HG03558 (cell line): Measurements from ENCODE around the gene IFIT3.
"Not testable (repeated sequence)": the region's sequence is repeated elsewhere in the genome, so short reads cannot be mapped to it uniquely, and the experiment has no call there.

Experiments used
- ATAC-seq: cut with Tn5 transposase; IDR thresholded peaks from one replicate; pipeline ENCODE4 v1.9.1; 2021; ENCODE audit warnings: moderate number of reproducible peaks; ENCODE audit not compliant: unreplicated experiment; ENCODE audit errors: extremely low read depth

Gene IFIT3

DNA sequence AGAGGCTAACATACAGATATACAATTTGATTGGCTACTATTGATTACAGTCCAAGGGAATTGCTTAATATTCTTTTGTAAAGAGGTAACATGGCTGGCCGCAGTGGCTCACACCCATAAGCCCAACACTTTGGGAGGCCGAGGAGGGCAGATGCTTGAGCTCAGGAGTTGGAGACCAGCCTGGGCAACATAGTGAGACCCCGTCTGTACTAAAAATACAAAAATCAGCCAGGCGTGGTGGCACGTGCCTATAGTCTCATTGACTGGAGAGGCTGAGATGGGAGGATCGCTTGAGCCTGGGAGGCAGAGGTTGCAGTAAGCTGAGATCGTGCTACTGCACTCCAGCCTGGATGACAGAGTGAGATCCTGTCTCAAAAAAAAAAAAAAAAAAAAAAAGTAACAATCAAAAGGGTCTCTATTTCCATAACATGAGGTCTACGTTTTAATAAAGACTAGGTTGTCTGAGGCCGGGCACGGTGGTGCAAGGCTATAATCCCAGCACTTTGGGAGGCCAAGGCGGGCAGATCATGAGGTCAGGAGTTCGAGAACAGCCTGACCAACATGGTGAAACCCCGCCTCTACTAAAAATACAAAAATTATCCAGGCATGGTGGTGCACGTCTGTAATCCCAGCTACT is 3.8 kb downstream of the IFIT3 start:
- not testable (repeated sequence) for ATAC-seq

DNA sequence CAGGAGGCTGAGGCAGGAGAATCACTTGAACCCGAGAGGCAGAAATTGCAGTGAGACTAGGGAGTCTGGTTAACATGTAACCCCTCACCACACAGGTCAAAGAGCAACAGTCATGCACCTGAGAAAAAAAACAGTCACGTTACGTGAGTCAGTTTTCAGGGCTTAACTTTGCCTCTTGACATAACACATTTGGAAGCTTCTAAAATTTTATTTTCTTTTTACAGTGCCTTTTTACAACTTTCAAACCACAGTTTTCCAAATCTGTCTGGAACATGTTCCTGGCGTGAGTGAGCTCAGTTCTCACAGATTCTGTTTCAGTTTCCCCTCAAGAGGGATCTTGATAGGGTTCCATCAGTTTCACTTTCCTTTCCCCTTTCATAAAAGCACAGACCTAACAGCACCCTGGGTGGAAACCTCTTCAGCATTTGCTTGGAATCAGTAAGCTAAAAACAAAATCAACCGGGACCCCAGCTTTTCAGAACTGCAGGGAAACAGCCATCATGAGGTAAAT is 4.4 kb downstream of the IFIT3 start:
- ATAC-seq, result no peak

DNA sequence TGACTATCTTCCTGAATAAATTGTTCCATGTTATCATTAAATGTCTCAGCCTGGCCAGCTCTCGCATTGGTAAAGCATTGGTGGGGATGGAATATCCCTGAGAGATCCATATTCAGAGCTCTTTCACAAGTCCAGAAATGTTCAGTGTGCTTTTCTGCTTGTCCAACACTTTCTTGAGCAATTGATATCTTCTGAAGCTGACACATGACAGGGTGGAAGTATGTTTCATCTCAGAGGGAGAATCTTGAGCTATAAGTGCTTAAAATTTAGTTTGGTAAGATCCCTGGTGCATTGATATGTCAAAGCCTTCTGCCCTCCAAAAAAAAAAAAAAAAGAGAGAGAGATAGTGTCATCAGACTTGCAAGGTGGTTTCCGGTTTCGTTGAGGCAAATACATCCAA is 7.4 kb downstream of the IFIT3 start:
- ATAC-seq, result no peak

DNA sequence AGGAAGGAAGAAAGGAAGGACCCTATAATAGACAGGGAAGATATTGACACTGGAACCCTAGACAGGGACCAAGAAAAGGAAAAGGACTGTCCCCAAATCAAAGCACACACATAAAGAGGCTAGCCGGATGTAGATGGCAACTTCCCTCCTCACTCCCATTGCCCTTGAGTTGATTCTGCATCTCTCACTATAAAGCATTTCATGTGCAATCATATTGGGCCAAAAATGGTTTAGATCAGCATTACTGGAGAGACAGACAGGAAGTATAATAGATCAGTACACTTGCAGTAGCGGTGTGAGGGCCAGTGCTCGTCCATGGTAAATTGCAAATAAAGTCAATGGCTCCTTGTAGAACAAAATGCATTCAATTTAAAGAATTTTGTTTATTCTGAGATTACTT is 8.4 kb downstream of the IFIT3 start:
- ATAC-seq, result no peak

DNA sequence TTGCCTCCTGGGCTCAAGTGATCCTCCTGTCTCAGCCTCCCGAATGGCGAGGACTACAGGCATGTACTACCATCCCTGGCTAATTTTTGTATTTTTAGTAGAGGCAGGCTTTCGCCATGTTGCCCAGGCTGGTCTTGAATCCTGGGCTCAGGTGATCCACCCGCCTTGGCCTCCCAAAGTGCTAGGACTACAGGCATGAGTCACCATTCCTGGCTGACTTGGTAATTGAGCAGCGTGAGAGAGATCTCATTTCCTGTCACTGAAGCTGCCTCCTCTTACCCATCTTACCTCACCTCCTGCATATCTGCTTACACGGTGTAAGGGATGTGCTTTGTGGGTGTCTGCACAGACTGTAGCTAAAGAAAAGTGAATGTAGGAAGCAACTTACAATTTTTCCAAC is 9.7 kb downstream of the IFIT3 start:
- ATAC-seq, result no peak

DNA sequence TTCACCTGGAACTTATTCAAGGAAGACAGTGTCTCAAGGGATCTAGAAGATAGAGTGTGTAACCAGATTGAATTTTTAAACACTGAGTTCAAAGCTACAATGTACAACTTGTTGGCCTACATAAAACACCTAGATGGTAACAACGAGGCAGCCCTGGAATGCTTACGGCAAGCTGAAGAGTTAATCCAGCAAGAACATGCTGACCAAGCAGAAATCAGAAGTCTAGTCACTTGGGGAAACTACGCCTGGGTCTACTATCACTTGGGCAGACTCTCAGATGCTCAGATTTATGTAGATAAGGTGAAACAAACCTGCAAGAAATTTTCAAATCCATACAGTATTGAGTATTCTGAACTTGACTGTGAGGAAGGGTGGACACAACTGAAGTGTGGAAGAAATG is 10.9 kb downstream of the IFIT3 start:
- ATAC-seq, result no peak

DNA sequence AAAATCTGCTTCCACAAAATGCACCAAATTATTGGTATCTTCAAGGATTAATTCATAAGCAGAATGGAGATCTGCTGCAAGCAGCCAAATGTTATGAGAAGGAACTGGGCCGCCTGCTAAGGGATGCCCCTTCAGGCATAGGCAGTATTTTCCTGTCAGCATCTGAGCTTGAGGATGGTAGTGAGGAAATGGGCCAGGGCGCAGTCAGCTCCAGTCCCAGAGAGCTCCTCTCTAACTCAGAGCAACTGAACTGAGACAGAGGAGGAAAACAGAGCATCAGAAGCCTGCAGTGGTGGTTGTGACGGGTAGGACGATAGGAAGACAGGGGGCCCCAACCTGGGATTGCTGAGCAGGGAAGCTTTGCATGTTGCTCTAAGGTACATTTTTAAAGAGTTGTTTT is 12.1 kb downstream of the IFIT3 start:
- ATAC-seq, result no peak

DNA sequence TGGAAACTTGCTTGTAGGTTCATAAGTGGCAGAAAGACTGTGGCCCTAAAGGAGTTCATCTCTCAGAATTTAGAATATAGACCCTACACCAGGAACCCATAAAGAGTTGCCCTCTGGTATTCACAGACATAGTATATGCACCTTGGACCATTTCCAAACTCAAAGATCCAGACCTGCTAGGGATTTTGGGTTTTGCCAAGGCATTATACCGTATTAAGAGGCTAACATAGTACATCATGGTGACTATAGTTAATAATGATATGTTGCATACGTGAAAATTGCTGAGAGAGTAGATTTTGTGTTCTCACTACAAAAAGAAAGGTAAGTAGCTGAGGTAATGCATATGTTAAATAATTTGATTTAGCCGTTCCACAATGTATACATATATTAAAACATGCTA is 13.9 kb downstream of the IFIT3 start:
- no peak for ATAC-seq

DNA sequence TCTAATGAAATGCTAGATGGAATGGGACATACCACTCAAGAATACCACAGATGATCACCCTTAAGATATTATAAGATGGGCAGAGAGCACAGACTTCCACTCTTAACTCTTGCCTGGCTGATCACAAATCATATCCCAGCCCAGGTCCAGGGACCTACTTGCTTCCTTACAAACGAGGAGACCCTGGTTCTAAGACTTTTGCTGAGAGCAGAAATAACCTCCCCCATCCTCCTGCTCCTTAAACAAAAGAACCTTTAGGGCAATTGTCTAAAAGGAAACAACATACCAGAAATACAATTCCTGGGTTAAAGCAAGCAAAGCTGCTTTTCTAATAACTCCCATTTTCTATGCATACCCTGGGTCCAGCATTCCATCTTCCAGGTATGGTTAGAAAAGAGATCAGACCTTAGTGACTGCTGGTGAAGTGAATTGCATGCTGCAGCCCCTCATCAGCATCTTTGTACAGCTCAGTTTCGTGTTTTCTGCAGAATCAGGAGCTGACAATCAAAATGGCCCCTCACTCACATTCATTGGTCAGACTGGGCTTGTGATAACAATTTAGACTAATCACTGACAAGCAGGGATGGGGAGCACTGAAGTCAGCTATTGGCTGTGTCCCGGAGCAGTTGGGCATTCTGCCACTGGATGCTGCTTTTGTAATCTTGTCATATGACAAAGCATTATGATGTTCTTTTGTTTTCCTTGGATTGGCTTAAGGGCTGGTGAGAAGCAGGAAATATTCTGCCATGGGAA is 14.6 kb downstream of the IFIT3 start:
- no peak for ATAC-seq

DNA sequence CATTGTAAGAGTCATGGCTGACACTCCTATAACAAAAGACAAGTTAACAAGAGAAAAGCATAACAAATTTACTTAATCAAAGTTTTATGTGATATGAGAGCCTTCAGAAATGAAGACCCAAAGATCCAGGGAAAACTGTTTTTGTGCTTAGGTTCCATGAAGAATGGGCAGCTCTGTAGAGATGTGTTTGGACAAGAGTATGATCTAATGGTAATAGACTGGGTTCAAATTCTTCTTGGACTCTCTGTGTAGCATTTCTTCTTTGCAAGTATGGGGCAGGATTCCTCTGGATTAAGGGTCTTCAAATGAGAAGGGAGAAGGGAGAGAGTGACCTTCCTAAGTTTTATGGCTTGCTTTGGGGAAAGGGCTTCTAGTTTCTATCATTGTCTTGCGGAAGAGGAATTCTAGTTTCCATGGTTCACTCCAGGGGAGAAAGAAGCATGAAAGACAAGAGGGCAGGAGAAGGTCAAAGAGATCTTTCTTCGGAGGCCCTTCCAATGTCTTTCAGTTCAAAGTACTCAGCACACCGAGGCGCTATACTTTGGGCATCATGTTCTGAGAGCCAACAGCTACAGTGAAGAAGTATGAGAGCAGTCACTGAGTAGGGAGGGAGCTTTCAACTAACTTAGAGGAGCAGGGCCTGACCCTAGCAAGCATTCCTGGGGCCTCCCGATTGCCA is 15.4 kb downstream of the IFIT3 start:
- ATAC-seq, result no peak

DNA sequence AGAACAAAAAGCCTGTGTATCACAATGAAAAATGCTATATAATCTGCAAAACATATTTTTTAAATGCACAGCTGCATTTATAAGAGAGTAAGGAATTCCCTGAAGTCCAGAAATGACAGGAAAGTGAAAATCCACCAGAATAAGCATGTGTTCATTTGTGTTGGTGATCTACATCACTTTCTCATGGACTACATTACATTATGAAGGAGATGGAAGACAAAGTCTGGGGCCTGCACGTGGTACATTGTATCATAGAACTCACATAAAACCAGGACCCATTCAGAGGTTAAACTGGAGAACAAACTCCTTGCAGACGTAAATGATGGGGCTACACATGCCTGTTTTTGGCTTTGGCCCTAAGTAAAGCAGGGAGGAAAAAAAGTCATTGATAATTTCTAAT is 16.4 kb downstream of the IFIT3 start:
- ATAC-seq, result no peak

DNA sequence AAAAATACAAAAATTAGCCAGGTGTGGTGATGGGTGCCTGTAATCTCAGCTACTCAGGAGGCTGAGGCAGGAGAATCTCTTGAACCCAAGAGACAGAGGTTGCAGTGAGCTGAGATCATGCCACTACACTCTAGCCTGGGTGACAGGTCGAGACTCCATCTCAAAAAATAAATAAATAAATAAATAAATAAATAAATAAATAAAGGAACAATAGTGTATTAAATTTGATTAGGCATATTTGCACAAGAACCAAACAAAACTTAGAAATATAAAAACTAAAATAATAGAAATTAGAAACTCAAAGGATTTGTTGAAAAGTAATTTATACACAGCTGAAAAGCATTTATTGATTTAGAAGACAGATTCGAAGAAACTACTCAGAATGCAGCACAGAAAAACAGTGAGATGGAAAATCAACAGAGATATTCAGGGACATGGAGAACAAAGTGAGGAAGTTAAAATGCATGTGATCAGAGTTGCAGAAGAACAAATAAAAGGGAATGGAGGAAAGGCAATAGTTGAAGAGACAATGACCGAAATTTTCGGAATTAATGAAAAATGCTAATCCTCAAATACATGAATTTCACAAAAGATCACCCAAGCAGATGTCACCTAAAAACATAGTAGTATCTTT is 17.7 kb downstream of the IFIT3 start:
- ATAC-seq, result no peak

DNA sequence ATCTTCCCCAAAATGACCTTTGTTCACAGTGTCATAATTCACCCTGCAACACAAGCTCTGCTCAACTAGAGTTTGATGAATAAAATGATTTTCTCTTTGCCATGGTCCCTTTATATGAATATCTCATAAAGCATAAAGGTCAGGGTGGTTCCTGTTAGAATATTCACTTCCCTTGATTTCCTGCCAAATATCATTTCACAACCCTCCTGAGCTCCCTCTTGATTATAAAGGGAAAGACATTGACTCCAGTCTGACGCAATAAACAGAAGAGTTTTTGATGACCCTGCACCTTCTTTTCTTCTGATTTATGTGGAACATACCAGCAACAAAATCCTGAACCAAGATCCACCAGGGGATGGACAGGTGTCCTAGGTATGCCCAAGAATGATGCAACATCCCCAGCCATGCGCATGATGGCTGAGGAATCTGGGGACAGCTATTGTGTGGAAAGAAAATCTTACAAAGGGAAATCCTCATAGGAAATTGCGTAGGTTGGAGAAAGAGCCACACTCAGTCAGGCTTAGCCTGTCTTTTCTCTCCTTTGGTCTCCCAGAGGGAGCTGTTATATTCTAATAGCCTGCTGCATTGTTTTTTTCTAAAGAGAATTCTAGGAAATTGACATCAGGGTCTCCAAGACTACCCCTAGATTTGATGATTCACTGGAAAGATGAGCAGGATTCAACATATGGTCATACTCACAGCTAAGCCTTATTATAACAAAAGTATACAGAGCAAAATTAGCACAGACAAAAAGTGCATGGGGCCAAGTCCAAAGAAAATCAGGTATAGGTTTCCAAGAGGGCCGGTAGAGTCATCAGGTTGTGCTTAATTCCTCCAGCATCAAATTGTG is 18.8 kb downstream of the IFIT3 start:
- no peak for ATAC-seq

DNA sequence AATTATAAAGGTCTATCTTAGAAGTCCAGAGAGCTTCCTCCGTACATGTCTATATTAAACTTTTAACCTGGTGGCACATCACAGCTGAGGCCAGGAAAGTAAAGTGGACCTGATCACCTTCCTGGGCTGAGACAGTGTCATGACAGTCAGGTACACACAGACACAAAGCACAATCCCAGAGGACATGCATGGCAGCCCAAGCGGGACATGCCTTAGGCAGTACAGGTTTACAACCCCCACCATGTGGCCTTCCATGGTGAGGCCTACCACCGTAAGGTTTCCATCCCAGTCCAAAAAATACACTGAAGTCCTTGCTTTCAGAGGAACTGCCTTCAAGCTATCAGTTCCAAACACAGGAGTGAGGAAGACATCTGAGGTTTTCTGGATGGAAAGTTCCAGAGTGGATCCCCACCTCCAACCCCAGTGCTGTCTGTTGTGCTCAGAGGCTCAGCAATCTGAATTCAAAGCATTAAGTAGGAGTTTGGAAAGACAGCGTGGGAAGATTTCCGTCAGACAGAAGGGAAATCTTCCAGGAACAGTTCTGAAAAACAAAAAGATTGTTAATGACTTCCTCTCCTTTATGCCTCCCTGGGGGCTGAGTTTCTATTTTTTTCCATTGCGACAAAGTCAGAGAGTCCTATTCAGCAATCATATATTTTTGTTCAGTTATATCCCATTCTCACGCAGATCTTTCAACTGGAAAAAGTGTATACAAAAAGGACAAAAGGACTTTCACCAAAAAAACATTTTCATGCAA is 20.1 kb downstream of the IFIT3 start:
- no peak for ATAC-seq

DNA sequence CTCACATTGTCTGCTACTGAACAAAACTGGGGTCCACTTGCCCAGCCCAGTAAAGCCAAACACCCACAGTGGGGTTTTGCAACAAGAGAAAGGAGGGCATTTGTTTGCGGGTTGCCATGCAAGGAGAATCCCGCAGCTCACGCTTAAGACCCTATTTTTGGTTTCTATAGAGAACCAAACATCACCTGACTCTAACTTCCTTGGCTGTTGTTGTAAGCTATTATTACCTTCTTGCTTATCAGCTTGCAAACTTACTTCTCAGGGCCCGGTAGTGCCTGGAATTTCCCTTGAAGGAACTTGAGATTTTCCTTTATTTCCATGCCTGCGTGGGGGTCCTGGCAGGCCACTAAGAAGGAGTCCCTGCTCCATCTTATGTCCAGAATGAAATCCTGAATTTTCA is 20.7 kb downstream of the IFIT3 start:
- no peak for ATAC-seq

DNA sequence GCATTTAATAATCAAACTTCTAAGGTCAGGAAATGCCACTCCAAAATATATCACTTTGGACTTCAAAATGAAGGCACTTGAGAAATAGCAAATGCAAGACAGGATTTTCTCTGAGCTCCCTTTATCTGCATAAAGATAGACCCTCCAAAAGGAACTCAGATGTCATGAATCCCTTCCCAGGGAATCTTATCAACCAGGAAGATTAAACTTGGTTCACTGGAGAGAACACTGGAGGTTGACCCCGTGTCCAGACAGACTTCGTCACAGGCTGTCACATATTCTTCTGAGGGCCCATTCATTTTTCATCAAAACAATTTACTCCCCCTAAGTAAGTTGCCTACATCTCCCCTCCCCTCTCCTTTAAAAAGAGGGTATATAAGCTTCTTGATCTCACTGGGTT is 21.2 kb downstream of the IFIT3 start:
- no peak for ATAC-seq

DNA sequence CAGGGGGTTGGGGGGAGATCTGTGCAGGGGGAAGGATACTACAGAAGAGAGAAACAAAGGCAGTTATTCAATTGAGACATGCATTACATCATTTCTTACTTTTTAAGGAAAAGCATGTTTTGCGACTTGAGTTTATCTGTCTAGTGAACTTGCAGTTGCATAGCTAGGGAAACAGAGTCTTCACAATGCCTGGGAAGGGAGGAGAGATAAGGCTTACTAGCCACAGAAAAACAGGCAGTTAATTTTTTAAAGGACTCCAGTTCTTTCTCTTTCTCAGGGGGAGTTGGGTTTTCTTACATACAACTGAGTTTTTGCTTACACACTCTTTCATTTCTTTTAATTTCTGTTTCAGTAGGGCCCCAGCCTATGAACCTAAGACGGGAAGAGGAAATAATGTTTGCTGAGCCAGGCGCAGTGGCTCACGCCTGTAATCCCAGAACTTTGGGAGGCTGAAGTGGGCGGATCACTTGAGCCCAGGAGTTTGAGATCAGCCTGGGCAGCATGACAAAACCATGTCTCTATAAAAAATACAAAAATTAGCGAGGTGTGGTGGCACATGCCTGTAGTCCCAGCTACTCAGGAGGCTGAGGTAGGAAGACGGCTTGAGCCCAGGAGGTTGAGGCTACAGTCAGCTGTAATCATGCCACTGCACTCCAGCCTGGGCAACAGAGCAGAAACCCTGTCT is 23.0 kb downstream of the IFIT3 start:
- not testable (repeated sequence) for ATAC-seq

DNA sequence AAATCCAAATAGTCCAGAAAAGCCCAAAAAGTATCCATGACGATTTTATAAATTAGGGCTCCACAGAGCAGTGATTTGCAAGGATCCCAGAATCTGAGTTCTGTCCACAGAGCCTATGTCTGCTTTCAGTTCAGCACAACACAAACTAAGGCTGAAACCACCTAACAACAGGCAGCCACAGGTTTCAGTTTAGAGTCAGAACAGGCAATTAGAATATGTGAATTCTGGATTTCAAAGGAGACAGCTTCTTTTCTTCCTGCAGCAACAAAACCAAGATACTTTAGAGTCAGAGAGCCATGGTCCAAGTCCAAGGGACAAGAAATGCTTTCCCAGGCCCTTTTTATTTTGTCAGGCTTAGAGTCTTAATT is 23.6 kb downstream of the IFIT3 start:
- no peak for ATAC-seq
